ENCODE measurements around the gene RHOG. TPM values are rescaled to one million over a fixed set of nuclear protein-coding genes. Genes with fewer than 3 reads are reported as not detected.

RHOG gene
- total RNA-seq, 1 donor from 2014 or later = 163 TPM

DNA sequence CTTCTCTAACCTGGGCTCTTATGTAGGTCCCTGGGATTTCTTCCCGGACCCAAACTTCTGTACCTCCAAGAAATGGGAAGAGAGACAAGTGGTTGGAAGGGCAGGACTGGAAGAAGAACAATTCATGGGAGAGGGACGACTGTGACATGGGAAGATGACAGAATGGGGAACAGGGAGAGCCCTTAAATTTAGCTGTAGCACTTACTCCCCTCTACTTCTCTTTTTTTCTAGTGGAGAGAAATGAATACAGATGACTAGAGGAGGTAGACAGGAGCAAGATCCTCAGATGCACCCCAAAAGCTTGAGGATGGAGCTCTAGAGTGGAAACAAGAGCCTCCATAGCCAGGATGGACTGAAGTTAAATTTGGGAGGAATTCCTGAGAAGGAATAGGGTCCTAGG lies 2.3 kb downstream of the RHOG start:
- TF ChIP-seq, protein P1, sequence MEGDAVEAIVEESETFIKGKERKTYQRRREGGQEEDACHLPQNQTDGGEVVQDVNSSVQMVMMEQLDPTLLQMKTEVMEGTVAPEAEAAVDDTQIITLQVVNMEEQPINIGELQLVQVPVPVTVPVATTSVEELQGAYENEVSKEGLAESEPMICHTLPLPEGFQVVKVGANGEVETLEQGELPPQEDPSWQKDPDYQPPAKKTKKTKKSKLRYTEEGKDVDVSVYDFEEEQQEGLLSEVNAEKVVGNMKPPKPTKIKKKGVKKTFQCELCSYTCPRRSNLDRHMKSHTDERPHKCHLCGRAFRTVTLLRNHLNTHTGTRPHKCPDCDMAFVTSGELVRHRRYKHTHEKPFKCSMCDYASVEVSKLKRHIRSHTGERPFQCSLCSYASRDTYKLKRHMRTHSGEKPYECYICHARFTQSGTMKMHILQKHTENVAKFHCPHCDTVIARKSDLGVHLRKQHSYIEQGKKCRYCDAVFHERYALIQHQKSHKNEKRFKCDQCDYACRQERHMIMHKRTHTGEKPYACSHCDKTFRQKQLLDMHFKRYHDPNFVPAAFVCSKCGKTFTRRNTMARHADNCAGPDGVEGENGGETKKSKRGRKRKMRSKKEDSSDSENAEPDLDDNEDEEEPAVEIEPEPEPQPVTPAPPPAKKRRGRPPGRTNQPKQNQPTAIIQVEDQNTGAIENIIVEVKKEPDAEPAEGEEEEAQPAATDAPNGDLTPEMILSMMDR (IDR thresholded peaks at IDR 0.05) = no peak
- intact Hi-C loops (cut with micrococcal nuclease) = no loop called here
- peaks cover 78% of the 10 kb centered on the region for H3K4me1 Mint-ChIP-seq
- no peak for DNase-seq
- H3K4me3 Mint-ChIP-seq = peak overlapping the region; percentile 91
- peaks cover 53% of the 10 kb centered on the region for H3K36me3 Mint-ChIP-seq (ENCODE audit: low read depth)
- ChIA-PET POLR2A (interaction anchor here (0.7 to 9.3 kb wide), 6 partner anchors 10 to 41 kb away, joined by 5 to 352 read pairs (median 60); partner anchors contain the start of genes NUP98, PGAP2 and STIM1), CTCF (interaction anchor here (3.2 to 13.0 kb wide), 4 partner anchors 14 to 234 kb away, joined by 13 to 156 read pairs (median 44); partner anchors contain the start of genes PGAP2 and STIM1)
- H3K27ac Mint-ChIP-seq = peak overlapping the region; percentile 83
- H3K9me3 Mint-ChIP-seq = no peaks in the 10 kb centered on the region
- no peak for ATAC-seq (ENCODE audit: low read depth)
- no peaks in the 10 kb centered on the region for H3K27me3 Mint-ChIP-seq

DNA sequence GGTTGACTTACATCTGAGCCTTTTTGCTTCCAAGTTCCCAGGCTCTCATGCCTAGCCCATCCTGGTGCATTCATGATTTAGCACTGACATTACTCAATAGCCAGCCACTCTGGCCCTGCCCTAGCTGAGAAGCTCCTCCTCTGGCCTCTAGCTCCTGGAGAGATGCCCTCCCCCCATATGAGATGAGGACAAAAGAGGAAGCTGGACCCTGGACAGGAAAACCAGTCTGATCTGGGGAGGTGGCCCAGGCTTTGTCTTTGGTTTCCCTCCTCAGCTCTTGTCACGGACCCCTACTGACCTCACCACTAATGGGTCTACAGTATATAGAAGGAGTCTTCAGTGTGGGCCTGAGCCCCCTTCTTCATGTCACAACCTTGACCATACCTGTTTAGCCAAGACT lies 3.0 kb downstream of the RHOG start:
- TF ChIP-seq, protein P1 (IDR thresholded peaks at IDR 0.05) = no peak
- Mint-ChIP-seq H3K9me3 (no peaks in the 10 kb centered on the region), H3K4me1 (peaks cover 82% of the 10 kb centered on the region), H3K27ac (peak overlapping the region; percentile 83), H3K4me3 (peak overlapping the region; percentile 91), H3K27me3 (no peaks in the 10 kb centered on the region), H3K36me3 (ENCODE audit: low read depth) (peaks cover 57% of the 10 kb centered on the region)
- ChIA-PET CTCF (interaction anchor here (1.1 to 13.0 kb wide), 5 partner anchors 8 to 234 kb away, joined by 3 to 156 read pairs (median 36); partner anchors contain the start of genes PGAP2 and STIM1), POLR2A (interaction anchor here (0.6 to 9.3 kb wide), 4 partner anchors 13 to 40 kb away, joined by 3 to 352 read pairs (median 82); partner anchors contain the start of genes NUP98 and STIM1)
- DNase-seq = no peak
- no peak for ATAC-seq (ENCODE audit: low read depth)
- intact Hi-C loops (cut with micrococcal nuclease) = no loop called here

DNA sequence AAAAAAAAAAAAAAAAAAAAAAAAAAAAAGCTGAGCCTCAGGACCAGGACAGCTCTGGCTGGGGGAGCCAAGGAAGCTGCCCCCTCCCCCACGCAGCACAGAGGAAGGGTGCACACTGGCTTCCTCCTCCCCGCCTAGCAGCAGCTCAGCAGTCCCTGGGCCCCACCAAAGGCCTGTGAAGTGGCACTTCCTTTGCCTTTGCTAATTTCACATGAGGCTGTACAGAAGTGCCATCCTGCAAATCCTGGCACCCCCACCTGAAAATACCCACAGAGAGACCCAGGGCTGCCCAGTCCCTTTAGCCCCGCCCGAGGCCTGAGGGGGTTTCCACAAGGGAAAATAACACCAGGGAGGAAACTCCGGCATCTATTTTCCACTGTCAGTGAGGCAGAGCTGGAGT lies 3.9 kb downstream of the RHOG start:
- ChIA-PET CTCF (interaction anchor here (3.2 to 13.0 kb wide), 3 partner anchors 15 to 235 kb away, joined by 13 to 156 read pairs (median 36); partner anchors contain the start of genes PGAP2 and STIM1), POLR2A (interaction anchor here (0.6 to 9.3 kb wide), 7 partner anchors 12 to 221 kb away, joined by 3 to 352 read pairs (median 10); partner anchors contain the start of genes PGAP2 and STIM1)
- Mint-ChIP-seq H3K27me3 (no peaks in the 10 kb centered on the region), H3K4me1 (peaks cover 86% of the 10 kb centered on the region), H3K9me3 (no peaks in the 10 kb centered on the region), H3K27ac (peak overlapping the region; percentile 83), H3K36me3 (ENCODE audit: low read depth) (peaks cover 63% of the 10 kb centered on the region), H3K4me3 (peak overlapping the region; percentile 91)
- intact Hi-C loops (cut with micrococcal nuclease) = no loop called here
- ATAC-seq (ENCODE audit: low read depth) = no peak
- DNase-seq = no peak
- TF ChIP-seq, protein P1 (IDR thresholded peaks at IDR 0.05) = no peak

DNA sequence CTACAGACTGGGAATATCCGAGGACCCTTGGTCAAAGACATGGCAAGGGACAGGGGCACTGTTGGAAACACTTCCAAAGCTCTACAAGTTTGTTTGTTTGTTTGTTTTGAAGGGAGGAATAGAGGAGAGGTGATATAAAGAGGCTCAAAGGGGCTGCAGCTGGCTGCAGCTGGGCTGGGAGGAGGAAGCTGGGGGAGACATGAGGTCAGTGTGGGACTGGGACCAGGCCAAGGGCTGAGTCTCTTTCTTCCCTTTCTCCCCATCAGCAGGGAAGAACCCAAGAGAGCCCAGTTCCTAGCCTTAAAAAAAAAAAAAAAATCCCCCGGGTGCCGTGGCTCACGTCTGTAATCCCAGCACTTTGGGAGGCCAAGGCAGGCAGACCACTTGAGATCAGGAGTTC lies 5.0 kb downstream of the RHOG start:
- POLR2A ChIA-PET = interaction anchor here (0.6 to 7.1 kb wide), 6 partner anchors 8 to 27 kb away, joined by 3 to 91 read pairs (median 6); partner anchors contain the start of genes PGAP2 and STIM1
- CTCF ChIA-PET = interaction anchor here (1.0 to 13.0 kb wide), 2 partner anchors 11 to 16 kb away, joined by 5 to 156 read pairs; partner anchors contain the start of gene STIM1

More for the DNA sequence above, 5.0 kb downstream of the RHOG start:
- TF ChIP-seq, protein P1 (IDR thresholded peaks at IDR 0.05) = no peak
- ATAC-seq (ENCODE audit: low read depth) = no peak
- Mint-ChIP-seq H3K36me3 (ENCODE audit: low read depth) (peaks cover 75% of the 10 kb centered on the region), H3K4me1 (peaks cover 90% of the 10 kb centered on the region), H3K27me3 (no peaks in the 10 kb centered on the region), H3K4me3 (peak overlapping the region; percentile 65), H3K27ac (peak overlapping the region; percentile 76), H3K9me3 (no peaks in the 10 kb centered on the region)
- intact Hi-C loops (cut with micrococcal nuclease) = no loop called here
- no peak for DNase-seq
